ENCODE results near the gene STRN4. TPM values are rescaled to one million over a fixed set of nuclear protein-coding genes. Genes with fewer than 3 reads are reported as not detected.
"Not testable (repeated sequence)": the region's sequence is repeated elsewhere in the genome, so short reads cannot be mapped to it uniquely, and the experiment has no call there.

STRN4 gene
- total and polyA plus RNA-seq, 2 donors from 2014 or later = 31.5 to 74.9 TPM

GRCh38 chr19:46761418-46761831 is 15.2 kb upstream of the STRN4 start:
- Histone ChIP-seq H3K9ac (ENCODE audit: low read length in 3 of 3) (no peak overlapping the region), H3K4me3 (ENCODE audit: low read length in 3 of 3) (no peak overlapping the region), H3K36me3 (ENCODE audit: control insufficient read depth in 2 of 3, insufficient read depth in 3 of 3, low read length in 3 of 3) (no peaks in the 10 kb centered on the region), H3K27ac (ENCODE audit: low read depth in 2 of 2, low read length in 2 of 2) (peak overlapping the region in 1 of 2 donors; percentile 14), H3K4me1 (ENCODE audit: control insufficient read depth in 2 of 3, insufficient read depth in 2 of 3, low read depth in 1 of 3, low read length in 3 of 3) (peaks cover 0 to 6% (median under 1%) of the 10 kb centered on the region in 3 donors), H3K27me3 (ENCODE audit: control insufficient read depth, insufficient read depth, low read length) (no peaks in the 10 kb centered on the region), H3K9me3 (ENCODE audit: control insufficient read depth in 2 of 3, insufficient read depth in 1 of 3, low read length in 3 of 3) (no peaks in the 10 kb centered on the region)
- intact Hi-C loops (cut with DNase I) = no loop called here
- FAIRE-seq (no peak), DNase-seq (peak in 1 of 5 donors; percentile 38)
- TF ChIP-seq CTCF (IDR thresholded peaks at IDR 0.05; ENCODE audit: borderline replicate concordance, extremely low read depth, insufficient read depth) = no peak

- FAIRE-seq; H3K4me1 ChIP-seq (ENCODE audit: control insufficient read depth in 2 of 3, insufficient read depth in 2 of 3, low read depth in 1 of 3, low read length in 3 of 3); intact Hi-C loops (cut with DNase I); H3K4me3 ChIP-seq (ENCODE audit: low read length in 3 of 3); H3K36me3 ChIP-seq (ENCODE audit: control insufficient read depth in 2 of 3, insufficient read depth in 3 of 3, low read length in 3 of 3); H3K9ac ChIP-seq (ENCODE audit: low read length in 3 of 3); DNase-seq; H3K9me3 ChIP-seq (ENCODE audit: control insufficient read depth in 2 of 3, insufficient read depth in 1 of 3, low read length in 3 of 3); H3K27me3 ChIP-seq (ENCODE audit: control insufficient read depth, insufficient read depth, low read length): not testable (repeated sequence)
- H3K27ac ChIP-seq (ENCODE audit: low read depth in 2 of 2, low read length in 2 of 2) = peak overlapping the region in 1 of 2 donors; percentile 37
These were observed 14.6 kb upstream of the STRN4 start for GRCh38 chr19:46760897-46761296.

- FAIRE-seq (no peak), DNase-seq (no peak)
- intact Hi-C loops (cut with DNase I) = no loop called here
- TF ChIP-seq CTCF (IDR thresholded peaks at IDR 0.05; ENCODE audit: borderline replicate concordance, extremely low read depth, insufficient read depth) = no peak
- Histone ChIP-seq H3K4me3 (ENCODE audit: low read length in 3 of 3) (no peak overlapping the region), H3K27me3 (ENCODE audit: control insufficient read depth, insufficient read depth, low read length) (no peaks in the 10 kb centered on the region), H3K4me1 (ENCODE audit: control insufficient read depth in 2 of 3, insufficient read depth in 2 of 3, low read depth in 1 of 3, low read length in 3 of 3) (peaks cover 0 to 6% (median 0%) of the 10 kb centered on the region in 3 donors), H3K36me3 (ENCODE audit: control insufficient read depth in 2 of 3, insufficient read depth in 3 of 3, low read length in 3 of 3) (no peaks in the 10 kb centered on the region), H3K27ac (ENCODE audit: low read depth in 2 of 2, low read length in 2 of 2) (peak overlapping the region in 1 of 2 donors; percentile 37), H3K9me3 (ENCODE audit: control insufficient read depth in 2 of 3, insufficient read depth in 1 of 3, low read length in 3 of 3) (no peaks in the 10 kb centered on the region), H3K9ac (ENCODE audit: low read length in 3 of 3) (no peak overlapping the region)
These were observed 14.1 kb upstream of the STRN4 start for GRCh38 chr19:46760363-46760762.

GRCh38 chr19:46759817-46760333 is 13.6 kb upstream of the STRN4 start:
- Histone ChIP-seq H3K27me3 (ENCODE audit: control insufficient read depth, insufficient read depth, low read length) (no peaks in the 10 kb centered on the region), H3K9me3 (ENCODE audit: control insufficient read depth in 2 of 3, insufficient read depth in 1 of 3, low read length in 3 of 3) (no peaks in the 10 kb centered on the region), H3K9ac (ENCODE audit: low read length in 3 of 3) (no peak overlapping the region), H3K4me1 (ENCODE audit: control insufficient read depth in 2 of 3, insufficient read depth in 2 of 3, low read depth in 1 of 3, low read length in 3 of 3) (peaks cover 0 to 6% (median 0%) of the 10 kb centered on the region in 3 donors), H3K36me3 (ENCODE audit: control insufficient read depth in 2 of 3, insufficient read depth in 3 of 3, low read length in 3 of 3) (no peaks in the 10 kb centered on the region), H3K4me3 (ENCODE audit: low read length in 3 of 3) (no peak overlapping the region), H3K27ac (ENCODE audit: low read depth in 2 of 2, low read length in 2 of 2) (no peak overlapping the region)
- FAIRE-seq (no peak), DNase-seq (no peak)
- no peak for TF ChIP-seq CTCF (IDR thresholded peaks at IDR 0.05; ENCODE audit: borderline replicate concordance, extremely low read depth, insufficient read depth)
- intact Hi-C loops (cut with DNase I) = loop anchor here (5.0 kb wide), 1 partner anchor 82 kb away; no protein-coding TSS in a partner anchor

Measured in kidney (tissue), 14 donors.